ENCODE measurements around the gene VPS13D. TPM values are rescaled to one million over a fixed set of nuclear protein-coding genes. Genes with fewer than 3 reads are reported as not detected.

Gene VPS13D
- polyA plus RNA-seq, 3 donors, result 3.6 to 20.2 (median 5.1) TPM

- H3K4me1 Mint-ChIP-seq, result peaks cover 10% of the 10 kb centered on the region
Measured at GRCh38 chr1:12397462-12398450, 167.9 kb downstream of the VPS13D start.

GRCh38 chr1:12398479-12398878 is 168.6 kb downstream of the VPS13D start:
- Mint-ChIP-seq H3K9me3 (no peaks in the 10 kb centered on the region), H3K27me3 (ENCODE audit: low read depth in 3 of 3) (no peaks in the 10 kb centered on the region), H3K27ac (no peak overlapping the region), H3K36me3 (peaks cover 55 to 64% of the 10 kb centered on the region in 2 donors), H3K4me1 (peaks cover 10% of the 10 kb centered on the region), H3K4me3 (no peak overlapping the region)
- no peak overlapping the region for H2AFZ ChIP-seq (ENCODE audit: insufficient read depth, low read depth, low read length, poor library complexity, severe bottlenecking)
- H3K27me3 ChIP-seq (ENCODE audit: control insufficient read depth in 2 of 2, insufficient read depth in 2 of 2, low read length in 2 of 2), result no peaks in the 10 kb centered on the region
- H3K79me2 ChIP-seq (ENCODE audit: insufficient read depth, low read length), result no peaks in the 10 kb centered on the region
- H3K9ac ChIP-seq (ENCODE audit: insufficient read depth, low read length, poor library complexity, severe bottlenecking), result no peak overlapping the region
- H3K27ac ChIP-seq (ENCODE audit: low read depth in 1 of 2, low read length in 2 of 2), result no peak overlapping the region
- H3K4me3 ChIP-seq (replicated peaks in 1 of 3; ENCODE audit: low read depth in 2 of 3, low read length in 3 of 3), result no peak overlapping the region
- peaks cover 34 to 63% of the 10 kb centered on the region in 2 donors for H3K36me3 ChIP-seq (replicated peaks in 1 of 2; ENCODE audit: control insufficient read depth in 1 of 2, insufficient read depth in 2 of 2, low read length in 2 of 2)
- TF ChIP-seq CTCF (IDR thresholded peaks at IDR 0.05), result no peak
- no peak overlapping the region for H3K4me2 ChIP-seq (replicated peaks; ENCODE audit: extremely low read depth, low read length, poor library complexity, severe bottlenecking)
- intact Hi-C loops (cut with micrococcal nuclease), result no loop called here
- DNase-seq, result no peak
- no peaks in the 10 kb centered on the region for H3K4me1 ChIP-seq (ENCODE audit: control insufficient read depth in 1 of 2, insufficient read depth in 2 of 2, low read length in 2 of 2)
- whole genome bisulfite sequencing (ENCODE audit: insufficient coverage), result 100% methylated on average over 1 of the region's 6 CpGs
- H4K20me1 ChIP-seq (ENCODE audit: insufficient read depth, low read length), result no peaks in the 10 kb centered on the region
- no peaks in the 10 kb centered on the region for H3K9me3 ChIP-seq (replicated peaks in 1 of 2; ENCODE audit: control insufficient read depth in 1 of 2, insufficient read depth in 1 of 2, low read length in 2 of 2)

More at GRCh38 chr1:12397462-12398450, 167.9 kb downstream of the VPS13D start:
- DNase-seq, result no peak
- H3K9me3 Mint-ChIP-seq, result no peaks in the 10 kb centered on the region
- H3K4me3 ChIP-seq (replicated peaks in 1 of 3; ENCODE audit: low read depth in 2 of 3, low read length in 3 of 3), result no peak overlapping the region
- H3K27me3 ChIP-seq (ENCODE audit: control insufficient read depth in 2 of 2, insufficient read depth in 2 of 2, low read length in 2 of 2), result no peaks in the 10 kb centered on the region
- H3K36me3 Mint-ChIP-seq, result peaks cover 51 to 57% of the 10 kb centered on the region in 2 donors
- intact Hi-C loops (cut with micrococcal nuclease), result no loop called here
- TF ChIP-seq CTCF (IDR thresholded peaks at IDR 0.05), result no peak
- peaks cover 28 to 56% of the 10 kb centered on the region in 2 donors for H3K36me3 ChIP-seq (replicated peaks in 1 of 2; ENCODE audit: control insufficient read depth in 1 of 2, insufficient read depth in 2 of 2, low read length in 2 of 2)
- no peak overlapping the region for H3K27ac ChIP-seq (ENCODE audit: low read depth in 1 of 2, low read length in 2 of 2)
- no peaks in the 10 kb centered on the region for H3K79me2 ChIP-seq (ENCODE audit: insufficient read depth, low read length)
- H3K4me1 ChIP-seq (ENCODE audit: control insufficient read depth in 1 of 2, insufficient read depth in 2 of 2, low read length in 2 of 2), result no peaks in the 10 kb centered on the region
- H3K4me3 Mint-ChIP-seq, result no peak overlapping the region
- H2AFZ ChIP-seq (ENCODE audit: insufficient read depth, low read depth, low read length, poor library complexity, severe bottlenecking), result no peak overlapping the region
- H3K9me3 ChIP-seq (replicated peaks in 1 of 2; ENCODE audit: control insufficient read depth in 1 of 2, insufficient read depth in 1 of 2, low read length in 2 of 2), result no peaks in the 10 kb centered on the region
- H3K9ac ChIP-seq (ENCODE audit: insufficient read depth, low read length, poor library complexity, severe bottlenecking), result no peak overlapping the region
- no peaks in the 10 kb centered on the region for H4K20me1 ChIP-seq (ENCODE audit: insufficient read depth, low read length)
- H3K27ac Mint-ChIP-seq, result no peak overlapping the region
- WGBS (ENCODE audit: insufficient coverage), result no CpG with 5 or more reads among the region's 7 CpGs
- H3K27me3 Mint-ChIP-seq (ENCODE audit: low read depth in 3 of 3), result no peaks in the 10 kb centered on the region
- no peak overlapping the region for H3K4me2 ChIP-seq (replicated peaks; ENCODE audit: extremely low read depth, low read length, poor library complexity, severe bottlenecking)

Data from CD14-positive monocyte (primary cell).